Neural progenitor cell (in vitro differentiated cells): ENCODE measurements around the gene BMPR1B.

Source experiments
- CTCF ChIP-seq: fragments of 200-600 bp; sonication (generic); IDR thresholded peaks from 2 replicates; pipeline ENCODE4 v1.5.1; 2017; ENCODE audit warnings: antibody characterized with exemption, mild to moderate bottlenecking
- EZH2 ChIP-seq: fragments of 200-600 bp; sonication (generic); IDR thresholded peaks from 2 replicates; pipeline ENCODE4 v1.6.1; 2017; ENCODE audit warnings: antibody characterized with exemption, mild to moderate bottlenecking, moderate library complexity
- EZH2phosphoT487 ChIP-seq: fragments of 200-600 bp; sonication (generic); IDR thresholded peaks from 2 replicates; pipeline ENCODE4 v1.6.1; 2017; ENCODE audit warnings: antibody characterized with exemption

GRCh38 chr4:94765648-94766047, 7.9 kb downstream of the BMPR1B start:
- TF ChIP-seq CTCF, result no peak
- TF ChIP-seq EZH2, result no peak
- no peak for TF ChIP-seq EZH2phosphoT487
